Uterus (tissue), 2 donors: Measurements from ENCODE around the gene ZNF423.

Experiments
- POLR2A ChIP-seq, 2 donors: fragments of 450-650 bp; IDR thresholded peaks; one replicate each; pipeline ENCODE4 v1.6.1; 2016; ENCODE audit warnings: antibody characterized with exemption in 2 of 2, mild to moderate bottlenecking in 1 of 2, moderate library complexity in 1 of 2
- TF ChIP-seq, protein P1 (sequence below), 4 experiments: fragments of 200-600 bp in 2 of 4; fragments of 450-650 bp in 2 of 4; sonication (generic) in 2 of 4; IDR thresholded peaks; one replicate each; pipeline ENCODE4 v1.5.1; 2016 to 2019; ENCODE audit warnings: antibody characterized with exemption in 4 of 4, mild to moderate bottlenecking in 2 of 4, moderate library complexity in 1 of 4

DNA sequence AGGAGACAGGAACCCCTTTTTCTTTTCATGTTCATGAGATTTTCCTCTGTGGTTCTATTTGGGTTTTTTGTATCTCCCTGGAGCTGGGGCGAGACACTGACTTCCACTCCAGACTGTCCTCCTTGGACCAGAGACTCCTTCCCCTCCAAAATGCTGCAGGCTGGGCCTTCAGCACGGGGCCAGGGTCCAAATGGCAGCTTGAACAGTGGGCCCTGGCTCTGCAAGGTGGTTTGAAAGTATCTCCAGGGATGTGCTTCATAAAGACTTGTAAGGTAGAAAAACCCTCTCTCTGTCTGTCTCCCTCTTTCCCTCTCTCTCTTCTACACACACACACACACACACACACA is 236.1 kb downstream of the ZNF423 start:
- TF ChIP-seq, protein P1, sequence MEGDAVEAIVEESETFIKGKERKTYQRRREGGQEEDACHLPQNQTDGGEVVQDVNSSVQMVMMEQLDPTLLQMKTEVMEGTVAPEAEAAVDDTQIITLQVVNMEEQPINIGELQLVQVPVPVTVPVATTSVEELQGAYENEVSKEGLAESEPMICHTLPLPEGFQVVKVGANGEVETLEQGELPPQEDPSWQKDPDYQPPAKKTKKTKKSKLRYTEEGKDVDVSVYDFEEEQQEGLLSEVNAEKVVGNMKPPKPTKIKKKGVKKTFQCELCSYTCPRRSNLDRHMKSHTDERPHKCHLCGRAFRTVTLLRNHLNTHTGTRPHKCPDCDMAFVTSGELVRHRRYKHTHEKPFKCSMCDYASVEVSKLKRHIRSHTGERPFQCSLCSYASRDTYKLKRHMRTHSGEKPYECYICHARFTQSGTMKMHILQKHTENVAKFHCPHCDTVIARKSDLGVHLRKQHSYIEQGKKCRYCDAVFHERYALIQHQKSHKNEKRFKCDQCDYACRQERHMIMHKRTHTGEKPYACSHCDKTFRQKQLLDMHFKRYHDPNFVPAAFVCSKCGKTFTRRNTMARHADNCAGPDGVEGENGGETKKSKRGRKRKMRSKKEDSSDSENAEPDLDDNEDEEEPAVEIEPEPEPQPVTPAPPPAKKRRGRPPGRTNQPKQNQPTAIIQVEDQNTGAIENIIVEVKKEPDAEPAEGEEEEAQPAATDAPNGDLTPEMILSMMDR (IDR thresholded peaks at IDR 0.05), result no peak
- no peak for TF ChIP-seq POLR2A (IDR thresholded peaks at IDR 0.05)
